VCaP (cell line): ENCODE results near the gene MAPK13.
A peak's percentile ranks its signal among the peaks of the same experiment; 100 is the strongest.

Experiments used
- H3K27ac ChIP-seq: fragments of 450-650 bp; 2 replicates; pipeline ENCODE4 v1.5.1; 2017
- CTCF ChIP-seq: fragments of 450-650 bp; conservative IDR thresholded peaks from 2 replicates; pipeline ENCODE4 v1.5.1; 2017; ENCODE audit warnings: mild to moderate bottlenecking, moderate library complexity

The MAPK13 gene

GRCh38 chr6:36147294-36147693, 17.0 kb downstream of the MAPK13 start:
- no peak overlapping the region for H3K27ac ChIP-seq
- TF ChIP-seq CTCF: no peak

GRCh38 chr6:36149476-36149875, 19.2 kb downstream of the MAPK13 start:
- H3K27ac ChIP-seq: no peak overlapping the region
- TF ChIP-seq CTCF: no peak

- no peak overlapping the region for H3K27ac ChIP-seq
- no peak for TF ChIP-seq CTCF
These were observed 20.0 kb downstream of the MAPK13 start for GRCh38 chr6:36150283-36150682.

GRCh38 chr6:36154286-36154685, 24.0 kb downstream of the MAPK13 start:
- peak overlapping the region; percentile 67 for H3K27ac ChIP-seq

GRCh38 chr6:36155662-36156061, 25.3 kb downstream of the MAPK13 start:
- no peak for TF ChIP-seq CTCF
- H3K27ac ChIP-seq: no peak overlapping the region

More at GRCh38 chr6:36154286-36154685, 24.0 kb downstream of the MAPK13 start:
- no peak for TF ChIP-seq CTCF

- TF ChIP-seq CTCF: no peak
- H3K27ac ChIP-seq: no peak overlapping the region
These were observed 29.9 kb downstream of the MAPK13 start for GRCh38 chr6:36160147-36160760.

- no peak overlapping the region for H3K27ac ChIP-seq
- TF ChIP-seq CTCF: no peak
These were observed 39.0 kb downstream of the MAPK13 start for GRCh38 chr6:36169023-36170007.
